Endothelial cell of umbilical vein (primary cell): ENCODE measurements around the gene C16orf82. TPM values are rescaled to one million over a fixed set of nuclear protein-coding genes. Genes with fewer than 3 reads are reported as not detected.

Experiments
- BruUV-seq: library from RNA; stranded (reverse); fragments of 400-500 nt; replicated peaks from 2 replicates; lab custom pipeline; 2021; lab: Mats Ljungman, UMichigan
- CTCF ChIA-PET: fragments of 300-600, 350-600 bp; sonication (Branson Sonifier 250); formaldehyde crosslinking; loops from one replicate; lab custom pipeline; 2021; ENCODE audit warnings: antibody characterized with exemption, inconsistent platforms; lab: Charles Lee
- POLR2A ChIA-PET: fragments of 300-600, 350-600 bp; sonication (Branson Sonifier 250); formaldehyde crosslinking; loops from one replicate; lab custom pipeline; 2021; ENCODE audit warnings: antibody characterized with exemption, inconsistent platforms; lab: Charles Lee
- DNase-seq: peaks from one replicate; pipeline ENCODE4 v3.0.0-alpha.2; 2011; ENCODE audit warnings: low read depth, low spot score
- FAIRE-seq: peaks from 2 replicates; lab custom pipeline; 2011; peaks lifted over from hg19 to GRCh38; lab: Jason Lieb, UNC
- H2AFZ ChIP-seq: 2 replicates; pipeline ENCODE4 v1.6.0; 2012; ENCODE audit warnings: low read depth, low read length, control low read depth, inconsistent platforms
- H3K27ac ChIP-seq: 2 replicates; pipeline ENCODE4 v1.5.1; 2011; ENCODE audit warnings: low read depth, mild to moderate bottlenecking, control low read depth, low read length, moderate library complexity; ENCODE audit not compliant: insufficient read depth
- H3K27me3 ChIP-seq, 2 experiments: 2 replicates each; pipeline versions ENCODE4 v1.6.0 to v1.6.1; 2011; ENCODE audit warnings: low read length in 2 of 2, mixed read lengths in 1 of 2; ENCODE audit not compliant: control insufficient read depth in 2 of 2, insufficient read depth in 2 of 2
- H3K36me3 ChIP-seq, 2 experiments: 2 replicates in 1 of 2; 3 replicates in 1 of 2; pipeline ENCODE4 v1.5.1; 2011; ENCODE audit warnings: low read length in 2 of 2, mild to moderate bottlenecking in 1 of 2, moderate library complexity in 1 of 2; ENCODE audit not compliant: control insufficient read depth in 2 of 2, insufficient read depth in 2 of 2; ENCODE audit errors: extremely low read depth in 1 of 2
- H3K4me1 ChIP-seq: 3 replicates; pipeline ENCODE4 v1.5.1; 2011; ENCODE audit warnings: mild to moderate bottlenecking, low read length; ENCODE audit not compliant: control insufficient read depth, insufficient read depth; ENCODE audit errors: extremely low read depth
- H3K4me2 ChIP-seq: 2 replicates; pipeline ENCODE4 v1.6.1; 2011; ENCODE audit warnings: low read length, control low read depth, mixed read lengths; ENCODE audit not compliant: insufficient read depth
- H3K4me3 ChIP-seq, 3 experiments: fragments of 200-600 bp in 1 of 3; sonication (generic), shearing (Covaris generic) in 1 of 3; replicated peaks in 1 of 3; 2 replicates each; pipeline ENCODE4 v1.5.1; 2011 to 2016; ENCODE audit warnings: control low read depth in 3 of 3, low read length in 3 of 3, mild to moderate bottlenecking in 2 of 3, inconsistent platforms in 1 of 3, low read depth in 1 of 3, moderate library complexity in 1 of 3; ENCODE audit not compliant: insufficient read depth in 1 of 3
- H3K79me2 ChIP-seq: 2 replicates; pipeline ENCODE4 v1.6.0; 2012; ENCODE audit warnings: low read length, inconsistent platforms; ENCODE audit not compliant: control insufficient read depth, insufficient read depth
- H3K9ac ChIP-seq: replicated peaks from 2 replicates; pipeline ENCODE3; 2011; ENCODE audit warnings: low read length, control low read depth; ENCODE audit not compliant: insufficient read depth; ENCODE audit errors: extremely low read depth
- H3K9me1 ChIP-seq: replicated peaks from 3 replicates; pipeline ENCODE4 v1.6.0; 2011; ENCODE audit warnings: mild to moderate bottlenecking, low read length; ENCODE audit not compliant: control insufficient read depth, insufficient read depth; ENCODE audit errors: extremely low read depth
- H3K9me3 ChIP-seq: replicated peaks from 2 replicates; pipeline ENCODE4 v1.5.1; 2012; ENCODE audit warnings: low read length, inconsistent platforms; ENCODE audit not compliant: control insufficient read depth, insufficient read depth
- H4K20me1 ChIP-seq: replicated peaks from 2 replicates; pipeline ENCODE3; 2011; ENCODE audit warnings: mild to moderate bottlenecking, low read length; ENCODE audit not compliant: control insufficient read depth, insufficient read depth; ENCODE audit errors: extremely low read depth
- EZH2 ChIP-seq: IDR thresholded peaks from 2 replicates; pipeline ENCODE4 v1.6.1; 2012; ENCODE audit warnings: borderline replicate concordance, low read depth, mild to moderate bottlenecking, moderate library complexity, low read length, inconsistent platforms; ENCODE audit not compliant: severe bottlenecking
- FOS ChIP-seq: IDR thresholded peaks from 2 replicates; pipeline ENCODE4 v1.6.1; 2011; ENCODE audit warnings: mild to moderate bottlenecking, low read length, moderate library complexity, borderline replicate concordance; ENCODE audit not compliant: insufficient read depth
- GATA2 ChIP-seq: IDR thresholded peaks from 2 replicates; pipeline ENCODE4 v1.7.0; 2011; ENCODE audit warnings: low read depth, mild to moderate bottlenecking, moderate library complexity, mixed read lengths, low read length; ENCODE audit not compliant: insufficient read length, insufficient read depth
- JUN ChIP-seq: IDR thresholded peaks from 2 replicates; pipeline ENCODE4 v1.6.1; 2011; ENCODE audit warnings: borderline replicate concordance, low read depth; ENCODE audit not compliant: insufficient read length, insufficient read depth
- MYC ChIP-seq: IDR thresholded peaks from one replicate; pipeline ENCODE4 v1.6.1; 2011; ENCODE audit warnings: mild to moderate bottlenecking, low read depth, low read length
- POLR2A ChIP-seq: IDR thresholded peaks from 2 replicates; pipeline ENCODE4 v1.6.1; 2012; ENCODE audit warnings: low read depth, mild to moderate bottlenecking, control low read depth, low read length
- POLR2AphosphoS5 ChIP-seq: IDR thresholded peaks from 2 replicates; pipeline ENCODE4 v1.6.1; 2012; ENCODE audit warnings: low read depth, mild to moderate bottlenecking, control low read depth, low read length, moderate library complexity; ENCODE audit not compliant: insufficient read depth
- dilution Hi-C: fragments of 300-500 bp; cut with MboI; formaldehyde crosslinking; loops from one replicate; pipeline ENCODE4 v1.15.0; 2019; ENCODE audit warnings: low sequenced_read_pairs; ENCODE audit not compliant: extremely low pct_ligation_motif_present
- intact Hi-C: fragments of 100-400 bp; cut with micrococcal nuclease; formaldehyde crosslinking; loops from one replicate; pipeline ENCODE4 v1.10.0; 2022
- polyA plus RNA-seq, 4 experiments: library from polyadenylated mRNA; depleted of rRNA in 3 of 4; stranded (reverse) in 3 of 4; unstranded in 1 of 4; fragments of >200 nt; gene quantifications; 2 replicates each; pipeline versions ENCODE4 v1.2.1 to v1.2.3, GENCODE V29; 2011 to 2012; ENCODE audit warnings: missing spikeins in 1 of 4
- total RNA-seq: library from RNA; stranded (reverse); gene quantifications from 2 replicates; pipeline ENCODE4 v1.2.3, GENCODE V29; 2021
- TF ChIP-seq, protein P1 (sequence below), 2 donors: IDR thresholded peaks; 1 replicate in 1 of 2; 2 replicates in 1 of 2; pipeline ENCODE4 v1.5.1; 2011; ENCODE audit warnings: low read length in 2 of 2, mild to moderate bottlenecking in 2 of 2, moderate library complexity in 2 of 2, control low read depth in 1 of 2, inconsistent platforms in 1 of 2, low read depth in 1 of 2; ENCODE audit not compliant: insufficient read depth in 1 of 2; ENCODE audit errors: extremely low read depth in 1 of 2
- TF ChIP-seq, protein P2 (sequence below): IDR thresholded peaks from 2 replicates; pipeline ENCODE4 v1.6.1; 2011; ENCODE audit not compliant: insufficient read depth, insufficient read length

Gene C16orf82
- total and polyA plus RNA-seq, 2 donors (not counting 3 experiments of a cell fraction or from before 2014, with no cell fraction given) = not detected

DNA sequence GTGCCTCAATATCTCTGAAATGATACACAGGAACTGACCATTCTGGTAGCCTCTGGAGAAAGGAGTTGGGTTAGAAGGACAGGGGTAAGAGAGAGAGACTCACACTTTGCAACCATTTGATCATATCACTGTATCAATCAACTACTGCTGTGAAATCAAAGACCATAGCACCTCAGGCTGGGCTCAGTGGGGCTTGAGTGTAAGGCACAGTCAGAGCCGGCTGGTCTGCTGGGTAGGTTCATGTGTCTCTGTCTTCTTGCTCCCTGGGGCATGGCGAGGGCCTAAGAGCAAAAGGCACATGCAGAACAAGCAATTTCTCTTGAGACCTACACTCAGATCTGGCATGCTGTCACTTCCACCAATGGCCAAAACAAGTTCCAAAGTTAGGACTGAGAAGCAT, 46.7 kb upstream of the C16orf82 start:
- no TSS peak for BruUV-seq
- no peak for TF ChIP-seq GATA2
- TF ChIP-seq MYC = no peak
- no peak for TF ChIP-seq POLR2A
- TF ChIP-seq POLR2AphosphoS5 = no peak
- TF ChIP-seq EZH2 = no peak
- TF ChIP-seq, protein P1, sequence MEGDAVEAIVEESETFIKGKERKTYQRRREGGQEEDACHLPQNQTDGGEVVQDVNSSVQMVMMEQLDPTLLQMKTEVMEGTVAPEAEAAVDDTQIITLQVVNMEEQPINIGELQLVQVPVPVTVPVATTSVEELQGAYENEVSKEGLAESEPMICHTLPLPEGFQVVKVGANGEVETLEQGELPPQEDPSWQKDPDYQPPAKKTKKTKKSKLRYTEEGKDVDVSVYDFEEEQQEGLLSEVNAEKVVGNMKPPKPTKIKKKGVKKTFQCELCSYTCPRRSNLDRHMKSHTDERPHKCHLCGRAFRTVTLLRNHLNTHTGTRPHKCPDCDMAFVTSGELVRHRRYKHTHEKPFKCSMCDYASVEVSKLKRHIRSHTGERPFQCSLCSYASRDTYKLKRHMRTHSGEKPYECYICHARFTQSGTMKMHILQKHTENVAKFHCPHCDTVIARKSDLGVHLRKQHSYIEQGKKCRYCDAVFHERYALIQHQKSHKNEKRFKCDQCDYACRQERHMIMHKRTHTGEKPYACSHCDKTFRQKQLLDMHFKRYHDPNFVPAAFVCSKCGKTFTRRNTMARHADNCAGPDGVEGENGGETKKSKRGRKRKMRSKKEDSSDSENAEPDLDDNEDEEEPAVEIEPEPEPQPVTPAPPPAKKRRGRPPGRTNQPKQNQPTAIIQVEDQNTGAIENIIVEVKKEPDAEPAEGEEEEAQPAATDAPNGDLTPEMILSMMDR (IDR thresholded peaks at IDR 0.05; ENCODE audit: extremely low read depth in 1 of 2, insufficient read depth in 1 of 2, low read depth in 1 of 2, low read length in 2 of 2) = no peak
- TF ChIP-seq, protein P2, sequence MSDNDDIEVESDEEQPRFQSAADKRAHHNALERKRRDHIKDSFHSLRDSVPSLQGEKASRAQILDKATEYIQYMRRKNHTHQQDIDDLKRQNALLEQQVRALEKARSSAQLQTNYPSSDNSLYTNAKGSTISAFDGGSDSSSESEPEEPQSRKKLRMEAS = no peak
- no peak for TF ChIP-seq FOS
- TF ChIP-seq JUN = no peak
- Histone ChIP-seq H3K9me3 (no peaks in the 10 kb centered on the region), H3K4me2 (no peak overlapping the region), H3K27ac (no peak overlapping the region), H3K36me3 (no peaks in the 10 kb centered on the region), H3K4me3 (no peak overlapping the region), H3K79me2 (no peaks in the 10 kb centered on the region), H4K20me1 (no peaks in the 10 kb centered on the region), H3K27me3 (no peaks in the 10 kb centered on the region), H3K9me1 (no peaks in the 10 kb centered on the region), H3K9ac (no peak overlapping the region), H3K4me1 (no peaks in the 10 kb centered on the region), H2AFZ (no peak overlapping the region)
- intact Hi-C loops (no loop called here), dilution Hi-C loops (no loop called here)
- ChIA-PET CTCF (no interaction called here), POLR2A (no interaction called here)
- DNase-seq = no peak
- no peak for FAIRE-seq
